Measurements from ENCODE around the gene SHOX.

GRCh38 chrX:636981-637659 lies 6.5 kb downstream of the SHOX start:
- TF ChIP-seq CTCF (conservative IDR thresholded peaks at IDR 0.05 in 1 of 2, IDR thresholded peaks at IDR 0.05 in 1 of 2; ENCODE audit: extremely low read depth in 1 of 2, insufficient read depth in 1 of 2, low read depth in 1 of 2, low read length in 2 of 2) (no peak), EZH2 (IDR thresholded peaks at IDR 0.05; ENCODE audit: borderline replicate concordance, low read length) (no peak)
